HG03442 (cell line): ENCODE measurements around the gene PRSS48.
"Not testable (repeated sequence)": the region's sequence is repeated elsewhere in the genome, so short reads cannot be mapped to it uniquely, and the experiment has no call there.

Experiments used
- ATAC-seq: cut with Tn5 transposase; IDR thresholded peaks from one replicate; pipeline ENCODE4 v1.9.1; 2021; ENCODE audit warnings: mild to moderate bottlenecking, moderate library complexity; ENCODE audit not compliant: unreplicated experiment

PRSS48 gene, protein sequence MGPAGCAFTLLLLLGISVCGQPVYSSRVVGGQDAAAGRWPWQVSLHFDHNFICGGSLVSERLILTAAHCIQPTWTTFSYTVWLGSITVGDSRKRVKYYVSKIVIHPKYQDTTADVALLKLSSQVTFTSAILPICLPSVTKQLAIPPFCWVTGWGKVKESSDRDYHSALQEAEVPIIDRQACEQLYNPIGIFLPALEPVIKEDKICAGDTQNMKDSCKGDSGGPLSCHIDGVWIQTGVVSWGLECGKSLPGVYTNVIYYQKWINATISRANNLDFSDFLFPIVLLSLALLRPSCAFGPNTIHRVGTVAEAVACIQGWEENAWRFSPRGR

GRCh38 chr4:151276787-151277562, at the start of gene PRSS48:
Gene PRSS48, plus strand, starts transcription at chr4:151277161. Its CDS starts 12 bp downstream, at chr4:151277173.
- peak; percentile 73 for ATAC-seq

- ATAC-seq: no peak
These were observed 49.8 kb upstream of the PRSS48 start for GRCh38 chr4:151227172-151227571.

DNA sequence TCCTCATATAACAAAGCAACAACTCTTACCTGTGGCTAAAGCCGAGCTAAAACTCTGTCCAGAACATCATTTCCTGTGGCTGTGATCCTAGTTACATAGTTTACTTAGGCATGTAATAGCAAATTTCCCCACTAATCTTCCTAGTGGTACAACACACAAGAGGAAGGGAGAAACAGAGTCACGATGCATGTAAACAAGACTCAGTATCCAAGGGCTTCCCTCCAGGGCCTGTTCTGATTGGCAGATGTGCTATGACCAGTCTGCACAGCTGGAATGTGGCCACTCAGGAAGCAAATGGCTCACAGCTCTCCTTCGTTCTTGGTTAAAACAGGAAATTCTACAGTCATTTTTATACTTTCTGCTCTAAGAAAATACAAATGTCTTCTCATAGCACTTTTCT, 49.2 kb upstream of the PRSS48 start:
- ATAC-seq: no peak

DNA sequence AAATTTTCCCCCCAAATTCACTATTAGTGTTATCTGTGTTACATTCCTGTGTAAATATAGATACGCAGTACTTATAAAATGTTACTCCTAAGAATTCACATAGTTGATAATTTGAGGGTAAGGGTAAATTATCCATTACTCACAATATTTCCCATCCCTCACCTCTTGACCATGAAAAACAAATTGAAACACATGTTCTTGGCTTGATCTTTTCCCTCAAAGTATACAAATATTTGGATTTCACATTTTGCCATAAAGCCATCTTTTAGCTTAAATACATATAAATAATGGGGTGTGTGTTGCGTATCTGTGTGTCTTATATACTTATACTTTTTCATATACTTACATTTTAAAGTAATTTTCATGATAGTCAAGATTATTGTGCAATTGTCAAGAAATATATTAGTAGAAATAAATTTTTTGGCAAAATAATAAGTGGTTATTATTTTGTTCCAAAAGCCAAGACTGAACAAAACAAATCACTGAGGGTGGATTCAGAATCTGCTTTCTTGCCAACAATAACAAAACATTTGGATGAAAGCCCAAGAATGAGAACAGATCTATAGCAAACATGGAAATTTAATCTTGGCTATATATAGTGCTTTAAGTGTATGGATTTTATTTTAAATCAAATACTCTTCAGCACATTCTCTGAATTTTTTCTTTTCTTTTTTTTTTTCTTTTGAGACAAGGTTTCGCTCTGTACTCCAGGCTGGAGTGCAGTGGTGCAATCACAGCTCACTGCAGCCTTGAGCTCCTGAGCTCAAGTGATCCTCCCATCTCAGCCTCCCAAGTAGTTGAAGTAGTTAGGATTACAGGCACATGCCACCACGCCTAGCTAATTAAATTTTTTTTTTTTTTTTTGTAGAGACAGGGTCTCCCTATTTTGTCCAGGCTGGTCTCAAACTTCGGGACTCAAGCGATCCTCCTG, 48.5 kb upstream of the PRSS48 start:
- ATAC-seq: no peak

- ATAC-seq: no peak
These were observed 44.9 kb upstream of the PRSS48 start for GRCh38 chr4:151231915-151232595.

DNA sequence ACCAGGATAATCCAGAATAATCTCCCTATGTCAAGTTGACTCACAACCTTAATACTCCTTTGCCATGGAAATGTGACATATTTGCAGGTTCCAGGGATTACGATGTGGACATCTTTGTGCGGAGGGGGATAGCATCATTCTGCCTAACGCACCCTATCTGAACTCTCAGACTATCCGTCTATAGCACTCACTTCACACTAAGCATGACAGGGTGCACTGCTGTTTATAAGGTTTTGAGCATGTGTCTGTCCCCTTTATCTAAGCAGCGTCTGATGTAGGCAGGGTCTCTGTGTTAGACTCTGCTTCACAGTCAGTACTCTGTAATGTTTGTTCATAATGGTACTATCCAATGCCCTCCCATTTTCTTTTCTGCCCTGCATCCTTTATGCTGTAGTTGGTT, 43.4 kb upstream of the PRSS48 start:
- ATAC-seq: no peak

GRCh38 chr4:151235373-151235772, 41.6 kb upstream of the PRSS48 start:
- ATAC-seq: not testable (repeated sequence)

DNA sequence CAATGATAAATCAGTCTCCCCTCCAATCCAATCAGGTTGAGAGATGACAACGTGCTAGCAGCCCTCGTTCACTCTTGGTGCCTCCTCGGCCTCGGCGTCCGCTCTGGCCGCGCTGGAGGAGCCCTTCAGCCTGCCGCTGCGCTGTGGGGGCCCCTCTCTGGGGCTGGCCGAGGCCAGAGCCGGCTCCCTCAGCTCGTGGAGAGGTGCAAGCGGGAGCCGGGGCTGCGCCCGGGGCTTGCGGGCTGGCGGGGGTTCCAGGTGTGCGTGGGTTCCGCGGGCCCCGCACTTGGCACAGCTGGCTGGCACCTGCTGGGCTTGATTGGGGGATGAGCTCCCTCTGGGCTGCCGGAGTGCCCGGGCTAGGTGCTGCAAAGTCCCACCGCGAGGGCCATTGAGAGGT, 40.9 kb upstream of the PRSS48 start:
- ATAC-seq: no peak

GRCh38 chr4:151238477-151238876, 38.5 kb upstream of the PRSS48 start:
- no peak for ATAC-seq

- ATAC-seq: no peak
These were observed 37.4 kb upstream of the PRSS48 start for GRCh38 chr4:151239608-151240007.

DNA sequence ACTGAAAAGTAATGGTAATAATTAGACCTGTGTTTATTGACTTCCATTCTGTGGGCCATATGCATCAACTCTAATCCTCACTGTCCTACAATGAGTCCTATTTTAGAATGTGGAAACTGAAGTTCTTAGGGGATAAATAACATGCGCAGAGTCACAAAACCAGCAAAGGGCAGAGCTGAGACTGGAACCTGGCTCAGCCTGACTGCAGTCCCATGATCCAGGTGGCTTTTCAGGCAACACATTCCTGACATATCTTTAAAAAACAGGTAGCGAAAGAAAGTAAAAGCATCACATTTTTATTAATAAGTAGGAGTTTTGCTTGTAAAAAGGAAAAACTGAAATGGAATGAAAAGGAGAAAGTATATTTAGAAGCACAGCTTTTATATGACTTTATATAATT, 34.7 kb upstream of the PRSS48 start:
- no peak for ATAC-seq

DNA sequence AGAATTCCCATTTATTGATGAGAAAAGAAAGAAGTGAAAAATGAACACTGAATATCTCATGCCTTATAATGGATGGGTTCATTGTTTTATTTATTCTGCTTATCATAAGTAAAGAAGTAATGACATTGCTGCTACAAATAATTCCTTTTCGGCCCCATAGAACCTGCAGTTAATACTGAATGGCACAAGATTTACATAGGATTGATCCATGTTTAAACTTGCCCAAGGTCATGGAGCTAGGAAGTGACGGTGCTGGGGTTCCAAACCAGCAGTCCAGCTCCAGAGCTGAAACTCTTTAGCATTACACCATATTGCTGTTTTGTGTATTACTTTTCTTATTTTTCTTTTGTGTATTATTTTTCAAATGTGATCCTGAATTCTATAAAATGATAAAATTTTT, 30.2 kb upstream of the PRSS48 start:
- ATAC-seq: no peak

DNA sequence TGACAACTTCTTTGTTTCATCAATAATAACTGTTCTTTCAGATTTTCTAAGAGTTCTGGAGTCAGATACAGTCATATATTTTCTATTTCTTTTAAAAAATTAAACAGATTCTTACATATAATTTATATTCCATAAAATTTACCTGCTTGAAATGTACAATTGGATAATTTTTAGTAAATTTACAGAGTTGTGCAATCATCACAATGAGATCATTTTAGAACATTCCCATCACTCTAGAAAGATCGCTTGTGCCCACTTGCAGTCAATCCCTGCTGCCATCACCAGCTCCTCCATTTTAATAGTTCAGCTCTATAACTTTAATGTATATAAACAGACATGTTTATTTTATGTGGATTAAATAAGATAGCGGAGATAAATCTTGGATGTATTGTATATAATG, 29.6 kb upstream of the PRSS48 start:
- ATAC-seq: no peak

DNA sequence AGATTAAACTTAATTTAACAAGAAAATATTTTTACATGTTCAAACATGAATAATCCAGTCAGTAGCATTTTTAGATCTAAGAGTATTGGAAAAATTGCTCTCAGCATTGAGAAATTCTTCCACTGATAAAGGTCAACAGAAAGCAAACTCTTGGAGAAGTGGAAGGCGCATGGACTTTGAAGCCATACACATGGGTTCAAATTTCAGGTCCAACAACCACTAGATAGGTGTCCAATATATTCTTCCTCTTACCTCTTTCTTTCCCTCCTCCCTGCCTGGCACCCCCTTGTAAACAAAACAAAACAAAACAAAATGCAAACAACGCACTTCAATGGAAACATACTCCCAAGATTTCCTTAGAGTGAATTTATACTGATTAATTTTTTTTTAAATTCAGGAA, 28.4 kb upstream of the PRSS48 start:
- ATAC-seq: no peak

- ATAC-seq: no peak
These were observed 26.3 kb upstream of the PRSS48 start for GRCh38 chr4:151250706-151251105.

DNA sequence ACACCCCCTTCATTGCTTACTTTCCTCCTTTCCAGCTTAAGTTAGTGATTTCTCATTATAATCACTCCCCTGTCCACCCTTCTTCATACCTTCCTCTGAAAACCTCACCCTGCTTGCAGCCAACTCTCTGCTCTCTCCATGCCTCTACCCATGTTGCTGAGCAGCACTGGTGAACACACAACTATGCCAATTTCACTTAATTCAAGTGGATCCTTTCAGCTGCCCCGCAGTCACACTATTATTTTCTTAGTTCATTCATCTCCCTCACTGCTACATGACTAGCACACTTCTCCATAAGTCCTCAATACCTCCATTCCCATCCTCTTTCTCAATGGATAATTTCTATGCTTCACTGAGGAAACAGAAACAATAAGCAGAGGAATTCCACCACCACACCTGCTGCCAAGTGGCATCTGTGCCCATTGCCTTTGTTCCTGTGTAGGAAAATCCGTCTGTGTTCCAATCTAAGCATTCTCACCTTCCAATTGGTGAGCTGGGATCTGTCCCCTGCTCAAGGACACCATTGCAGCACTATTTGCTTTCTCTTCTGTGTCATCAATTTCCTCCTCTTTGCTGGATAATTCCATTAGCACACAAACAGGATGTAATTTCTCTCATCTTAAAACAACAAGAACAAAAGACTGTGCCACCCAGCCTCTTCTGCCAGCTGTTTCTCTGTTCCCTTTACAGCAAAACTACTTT, 25.2 kb upstream of the PRSS48 start:
- no peak for ATAC-seq

DNA sequence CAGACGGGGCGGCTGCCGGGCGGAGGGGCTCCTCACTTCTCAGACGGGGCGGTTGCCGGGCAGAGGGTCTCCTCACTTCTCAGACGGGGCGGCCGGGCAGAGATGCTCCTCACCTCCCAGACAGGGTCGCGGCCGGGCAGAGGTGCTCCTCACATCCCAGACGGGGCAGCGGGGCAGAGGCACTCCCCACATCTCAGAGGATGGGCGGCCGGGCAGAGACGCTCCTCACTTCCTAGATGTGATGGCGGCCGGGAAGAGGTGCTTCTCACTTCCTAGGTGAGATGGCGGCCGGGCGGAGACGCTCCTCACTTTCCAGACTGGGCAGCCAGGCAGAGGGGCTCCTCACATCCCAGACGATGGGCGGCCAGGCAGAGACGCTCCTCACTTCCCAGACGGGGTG, 21.7 kb upstream of the PRSS48 start:
- ATAC-seq: not testable (repeated sequence)

- not testable (repeated sequence) for ATAC-seq
These were observed 21.3 kb upstream of the PRSS48 start for GRCh38 chr4:151255680-151256079.

GRCh38 chr4:151256134-151256533, 20.8 kb upstream of the PRSS48 start:
- ATAC-seq: no peak

DNA sequence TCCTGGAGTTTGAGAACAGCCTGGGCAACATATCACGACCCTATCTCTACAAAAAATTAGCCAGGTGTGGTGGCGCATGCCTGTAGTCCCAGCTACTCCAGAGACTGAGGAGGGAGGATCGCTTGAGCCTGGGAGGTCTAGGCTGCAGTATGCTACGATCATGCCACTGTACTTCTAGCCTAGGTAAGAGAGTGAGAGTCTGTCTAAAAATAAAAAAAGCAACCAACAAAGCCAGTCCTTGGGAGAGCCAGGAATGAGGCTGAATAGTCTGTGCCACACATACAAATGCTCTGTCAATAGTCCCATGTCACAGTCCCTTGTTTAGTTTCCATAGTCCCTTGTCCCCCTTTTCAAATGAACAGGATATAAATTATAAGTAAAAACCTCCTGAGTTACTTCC, 19.3 kb upstream of the PRSS48 start:
- ATAC-seq: no peak
